ENCODE data around the gene NSRP1.

DNA sequence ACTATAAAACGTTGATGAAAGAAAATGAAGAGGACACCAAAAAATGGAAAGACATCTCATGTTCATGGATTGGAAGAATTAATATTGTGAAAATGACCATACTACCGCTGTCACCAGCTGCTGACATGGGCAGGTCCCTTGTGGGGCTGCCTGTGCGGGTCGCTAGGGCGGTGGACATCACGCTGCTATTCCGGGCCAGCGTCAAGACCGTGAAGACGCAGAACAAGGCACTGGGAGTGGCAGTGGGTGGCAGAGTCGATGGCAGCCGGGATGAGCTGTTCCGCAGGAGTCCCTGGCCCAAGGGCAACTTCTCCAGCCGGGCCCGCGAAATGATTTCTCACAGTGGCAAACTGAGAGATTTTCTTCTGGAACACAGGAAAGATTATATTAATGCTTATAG is 48.2 kb upstream of the NSRP1 start:
- TF ChIP-seq POLR2A (IDR thresholded peaks at IDR 0.05): no peak
- TF ChIP-seq, protein P1, sequence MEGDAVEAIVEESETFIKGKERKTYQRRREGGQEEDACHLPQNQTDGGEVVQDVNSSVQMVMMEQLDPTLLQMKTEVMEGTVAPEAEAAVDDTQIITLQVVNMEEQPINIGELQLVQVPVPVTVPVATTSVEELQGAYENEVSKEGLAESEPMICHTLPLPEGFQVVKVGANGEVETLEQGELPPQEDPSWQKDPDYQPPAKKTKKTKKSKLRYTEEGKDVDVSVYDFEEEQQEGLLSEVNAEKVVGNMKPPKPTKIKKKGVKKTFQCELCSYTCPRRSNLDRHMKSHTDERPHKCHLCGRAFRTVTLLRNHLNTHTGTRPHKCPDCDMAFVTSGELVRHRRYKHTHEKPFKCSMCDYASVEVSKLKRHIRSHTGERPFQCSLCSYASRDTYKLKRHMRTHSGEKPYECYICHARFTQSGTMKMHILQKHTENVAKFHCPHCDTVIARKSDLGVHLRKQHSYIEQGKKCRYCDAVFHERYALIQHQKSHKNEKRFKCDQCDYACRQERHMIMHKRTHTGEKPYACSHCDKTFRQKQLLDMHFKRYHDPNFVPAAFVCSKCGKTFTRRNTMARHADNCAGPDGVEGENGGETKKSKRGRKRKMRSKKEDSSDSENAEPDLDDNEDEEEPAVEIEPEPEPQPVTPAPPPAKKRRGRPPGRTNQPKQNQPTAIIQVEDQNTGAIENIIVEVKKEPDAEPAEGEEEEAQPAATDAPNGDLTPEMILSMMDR (IDR thresholded peaks at IDR 0.05): no peak
